HEK293T (cell line): Measurements from ENCODE around the gene LRBA.

ENCODE experiments used
- CTCF ChIA-PET: fragments of 350-600 bp; formaldehyde crosslinking; extraction: SDS; loops from one replicate; lab custom pipeline; 2021; ENCODE audit warnings: antibody characterized with exemption, inconsistent platforms; lab: Yijun Ruan, JAX
- POLR2A ChIA-PET: fragments of 350-600 bp; formaldehyde crosslinking; extraction: SDS; loops from one replicate; lab custom pipeline; 2020; ENCODE audit warnings: antibody characterized with exemption, inconsistent platforms; lab: Yijun Ruan, JAX
- DNase-seq: peaks from one replicate; pipeline ENCODE4 v3.0.0; 2012; ENCODE audit warnings: mixed read lengths; ENCODE audit errors: extremely low spot score
- ARNT ChIP-seq: fragments of 450-650 bp; IDR thresholded peaks from 2 replicates; pipeline ENCODE4 v1.6.1; 2017; ENCODE audit warnings: mild to moderate bottlenecking
- BHLHE40 ChIP-seq: fragments of 450-650 bp; IDR thresholded peaks from 2 replicates; pipeline ENCODE4 v1.6.1; 2016; ENCODE audit warnings: mild to moderate bottlenecking, moderate library complexity, borderline replicate concordance
- CTBP1 ChIP-seq: fragments of 450-650 bp; IDR thresholded peaks from 2 replicates; pipeline ENCODE4 v1.6.1; 2016; ENCODE audit warnings: borderline replicate concordance
- ELF4 ChIP-seq: fragments of 450-650 bp; IDR thresholded peaks from 2 replicates; pipeline ENCODE4 v1.6.1; 2017; ENCODE audit warnings: antibody characterized with exemption
- FOXA1 ChIP-seq: fragments of 450-650 bp; IDR thresholded peaks from 2 replicates; pipeline ENCODE4 v1.6.1; 2016; ENCODE audit warnings: mild to moderate bottlenecking
- FOXK2 ChIP-seq: fragments of 450-650 bp; IDR thresholded peaks from 2 replicates; pipeline ENCODE4 v1.6.1; 2016; ENCODE audit warnings: mild to moderate bottlenecking
- FOXM1 ChIP-seq: fragments of 450-650 bp; IDR thresholded peaks from 2 replicates; pipeline ENCODE4 v1.6.1; 2017; ENCODE audit warnings: mild to moderate bottlenecking, borderline replicate concordance
- HDGF ChIP-seq: fragments of 450-650 bp; IDR thresholded peaks from 2 replicates; pipeline ENCODE4 v1.6.1; 2017; ENCODE audit warnings: antibody characterized with exemption, borderline replicate concordance
- L3MBTL2 ChIP-seq: fragments of 450-650 bp; conservative IDR thresholded peaks from 2 replicates; pipeline ENCODE4 v1.6.1; 2016; ENCODE audit warnings: mild to moderate bottlenecking
- LEF1 ChIP-seq: fragments of 450-650 bp; IDR thresholded peaks from 2 replicates; pipeline ENCODE4 v1.6.1; 2017; ENCODE audit warnings: mild to moderate bottlenecking, borderline replicate concordance
- NFRKB ChIP-seq: fragments of 450-650 bp; IDR thresholded peaks from 2 replicates; pipeline ENCODE4 v1.6.1; 2016; ENCODE audit warnings: mild to moderate bottlenecking, moderate library complexity
- SP1 ChIP-seq: fragments of 450-650 bp; IDR thresholded peaks from 2 replicates; pipeline ENCODE4 v1.6.1; 2017
- SUZ12 ChIP-seq: fragments of 450-650 bp; IDR thresholded peaks from 2 replicates; pipeline ENCODE4 v1.6.1; 2016; ENCODE audit warnings: mild to moderate bottlenecking
- TARDBP ChIP-seq: fragments of 450-650 bp; IDR thresholded peaks from 2 replicates; pipeline ENCODE4 v1.6.1; 2016
- ZNF384 ChIP-seq: fragments of 450-650 bp; IDR thresholded peaks from 2 replicates; pipeline ENCODE4 v1.6.1; 2016
- TF ChIP-seq, protein P1 (sequence below): fragments of 450-650 bp; IDR thresholded peaks from 2 replicates; pipeline ENCODE4 v1.6.1; 2016

The LRBA gene

GRCh38 chr4:150259861-150260567, 755.1 kb downstream of the LRBA start:
- no peak for DNase-seq
- no peak for TF ChIP-seq CTBP1
- no peak for TF ChIP-seq ARNT
- no peak for TF ChIP-seq FOXA1
- TF ChIP-seq SUZ12 = no peak
- TF ChIP-seq SP1 = no peak
- no peak for TF ChIP-seq FOXK2
- TF ChIP-seq BHLHE40 = no peak
- TF ChIP-seq ZNF384 = no peak
- no peak for TF ChIP-seq L3MBTL2
- ChIA-PET CTCF (interaction anchor here (0.6 kb wide), 1 partner anchor 245 kb away, joined by 3 read pairs; no protein-coding TSS in a partner anchor), POLR2A (no interaction called here)

DNA sequence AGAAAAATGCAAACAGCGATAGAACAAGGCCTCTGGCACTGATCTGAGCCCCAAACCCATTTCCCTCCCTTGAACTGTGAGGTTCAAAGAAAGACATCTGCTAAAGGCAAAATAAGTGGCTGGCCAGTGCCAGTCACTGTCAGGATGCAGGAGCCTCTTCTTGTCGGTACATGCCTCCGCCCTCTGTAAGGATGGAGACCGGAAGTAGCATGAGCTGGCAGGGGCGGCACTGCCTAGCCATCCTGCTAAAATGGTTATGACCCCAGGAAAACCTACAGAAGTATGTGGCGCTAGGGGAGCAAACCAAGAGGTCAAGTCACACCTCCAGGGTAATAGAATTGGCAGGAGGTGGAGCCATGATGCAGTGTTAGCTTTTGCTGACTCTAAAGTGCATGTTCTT, 756.5 kb downstream of the LRBA start:
- ChIA-PET CTCF (interaction anchor here (1.1 kb wide), 1 partner anchor 14 kb away, joined by 3 read pairs; no protein-coding TSS in a partner anchor), POLR2A (no interaction called here)
- DNase-seq = no peak
- no peak for TF ChIP-seq SP1
- no peak for TF ChIP-seq FOXA1
- no peak for TF ChIP-seq FOXM1
- TF ChIP-seq BHLHE40 = no peak
- TF ChIP-seq ZNF384 = no peak
- no peak for TF ChIP-seq NFRKB
- TF ChIP-seq LEF1 = no peak
- TF ChIP-seq, protein P1, sequence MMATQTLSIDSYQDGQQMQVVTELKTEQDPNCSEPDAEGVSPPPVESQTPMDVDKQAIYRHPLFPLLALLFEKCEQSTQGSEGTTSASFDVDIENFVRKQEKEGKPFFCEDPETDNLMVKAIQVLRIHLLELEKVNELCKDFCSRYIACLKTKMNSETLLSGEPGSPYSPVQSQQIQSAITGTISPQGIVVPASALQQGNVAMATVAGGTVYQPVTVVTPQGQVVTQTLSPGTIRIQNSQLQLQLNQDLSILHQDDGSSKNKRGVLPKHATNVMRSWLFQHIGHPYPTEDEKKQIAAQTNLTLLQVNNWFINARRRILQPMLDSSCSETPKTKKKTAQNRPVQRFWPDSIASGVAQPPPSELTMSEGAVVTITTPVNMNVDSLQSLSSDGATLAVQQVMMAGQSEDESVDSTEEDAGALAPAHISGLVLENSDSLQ = no peak
- TF ChIP-seq HDGF = no peak
- no peak for TF ChIP-seq TARDBP
- no peak for TF ChIP-seq FOXK2
- no peak for TF ChIP-seq L3MBTL2
- TF ChIP-seq ARNT = no peak
- TF ChIP-seq CTBP1 = no peak
- no peak for TF ChIP-seq SUZ12
- TF ChIP-seq ELF4 = no peak

GRCh38 chr4:150256841-150257730, 758.0 kb downstream of the LRBA start:
- ChIA-PET CTCF (interaction anchor here (0.6 to 0.7 kb wide), 2 partner anchors 14 to 63 kb away, joined by 3 to 4 read pairs; no protein-coding TSS in a partner anchor), POLR2A (no interaction called here)
- no peak for DNase-seq
- TF ChIP-seq FOXA1 = no peak
- no peak for TF ChIP-seq TARDBP
- TF ChIP-seq, protein P1 = no peak
- TF ChIP-seq LEF1 = no peak
- TF ChIP-seq HDGF = no peak
- no peak for TF ChIP-seq NFRKB
- no peak for TF ChIP-seq L3MBTL2
- no peak for TF ChIP-seq ZNF384
- TF ChIP-seq FOXK2 = no peak
- no peak for TF ChIP-seq SP1
- TF ChIP-seq BHLHE40 = no peak
- TF ChIP-seq CTBP1 = no peak

- no peak for DNase-seq
- no peak for TF ChIP-seq FOXM1
- TF ChIP-seq L3MBTL2 = no peak
- TF ChIP-seq NFRKB = no peak
- no peak for TF ChIP-seq HDGF
- TF ChIP-seq, protein P1 = no peak
- POLR2A ChIA-PET = no interaction called here
- CTCF ChIA-PET = interaction anchor here (0.6 to 0.7 kb wide), 2 partner anchors 13 to 64 kb away, joined by 3 to 4 read pairs; no protein-coding TSS in a partner anchor
Measured at GRCh38 chr4:150256225-150256620, 758.9 kb downstream of the LRBA start.

GRCh38 chr4:150255610-150256224, 759.4 kb downstream of the LRBA start:
- ChIA-PET CTCF (interaction anchor here (1.2 kb wide), 1 partner anchor 13 kb away, joined by 7 read pairs; no protein-coding TSS in a partner anchor), POLR2A (no interaction called here)
- DNase-seq = no peak
- TF ChIP-seq SUZ12 (no peak), FOXK2 (no peak), TARDBP (no peak), ARNT (no peak), FOXM1 (no peak), L3MBTL2 (no peak), CTBP1 (no peak), LEF1 (no peak)
